HG03064 (cell line): ENCODE measurements around the gene COX7B2.

ENCODE experiments used
- ATAC-seq: cut with Tn5 transposase; IDR thresholded peaks from one replicate; pipeline ENCODE4 v1.9.1; 2021; ENCODE audit warnings: low read depth; ENCODE audit not compliant: unreplicated experiment

COX7B2 gene

DNA sequence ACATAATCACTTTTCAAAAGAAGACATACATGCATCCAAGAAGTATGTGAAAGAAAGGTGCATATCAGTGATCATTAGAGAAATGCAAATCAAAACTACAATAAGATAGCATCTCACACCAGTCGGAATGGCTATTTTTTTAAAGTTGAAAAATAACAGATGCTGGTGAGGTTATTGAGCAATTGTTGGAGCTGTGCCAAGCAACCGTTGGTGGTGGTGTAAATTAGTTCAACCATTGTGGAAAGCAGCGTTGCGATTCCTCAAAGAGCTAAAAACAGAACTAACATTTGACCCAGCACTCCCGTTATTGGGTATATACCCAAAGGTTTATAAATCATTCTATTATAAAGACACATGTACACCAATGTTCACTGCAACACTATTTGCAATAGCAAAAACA, 14.2 kb downstream of the COX7B2 start:
- no peak for ATAC-seq

GRCh38 chr4:46890056-46890455, 19.0 kb downstream of the COX7B2 start:
- no peak for ATAC-seq

DNA sequence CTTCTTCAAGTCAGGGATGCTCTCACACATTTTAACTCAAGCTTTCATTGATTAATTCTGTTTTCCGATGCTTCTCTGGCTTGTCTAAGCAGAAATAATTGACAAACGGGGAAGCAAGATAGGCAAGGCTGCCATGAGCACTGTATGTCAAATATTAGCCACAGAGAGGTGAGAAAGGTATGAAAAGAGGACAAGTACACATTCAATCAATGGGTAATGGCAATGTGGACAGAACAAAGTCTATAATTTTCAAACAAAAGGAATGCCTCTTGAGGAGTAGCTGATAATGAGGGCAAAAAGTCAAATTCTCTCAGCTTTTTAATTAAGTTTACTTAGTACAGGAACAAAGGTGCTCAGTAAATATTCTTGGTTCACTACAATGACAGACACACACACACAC, 19.6 kb downstream of the COX7B2 start:
- no peak for ATAC-seq

DNA sequence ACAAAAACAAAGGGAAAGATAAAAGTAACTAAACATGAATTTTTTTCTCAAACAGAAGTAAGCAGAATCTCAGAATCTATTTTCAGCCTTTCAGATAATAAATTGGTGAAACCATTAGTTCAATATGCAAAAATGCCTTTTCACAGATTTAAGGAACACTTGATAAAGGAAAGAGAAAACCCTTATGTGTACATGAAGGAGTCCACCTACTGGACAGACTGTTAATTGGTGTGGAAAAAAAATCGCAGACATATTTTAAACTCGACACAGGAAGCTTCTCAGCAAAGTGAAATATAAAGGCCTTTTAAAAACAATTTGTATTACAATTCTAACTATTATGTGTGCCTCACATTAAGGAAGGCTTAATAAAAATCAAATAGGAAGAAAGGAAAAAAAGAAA, 22.3 kb downstream of the COX7B2 start:
- ATAC-seq, result no peak

DNA sequence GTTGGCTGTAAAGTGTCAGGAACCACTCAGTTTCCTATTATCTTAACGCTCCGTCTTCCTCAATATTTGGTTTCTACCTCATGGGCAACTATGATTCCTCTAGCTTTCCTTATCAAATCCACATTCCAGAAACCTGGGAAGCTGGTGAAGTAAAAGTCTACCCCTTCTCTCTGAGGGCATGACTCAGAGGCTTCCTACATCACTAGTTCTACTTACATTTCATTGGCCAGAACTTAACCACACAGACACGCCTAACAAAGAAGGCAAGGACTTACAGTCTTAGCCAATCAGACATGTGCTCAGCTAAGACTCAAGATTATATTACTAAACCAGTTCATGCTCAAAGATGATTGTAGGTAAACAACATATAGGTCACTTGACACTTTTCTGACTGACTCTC, 30.4 kb downstream of the COX7B2 start:
- ATAC-seq, result no peak

GRCh38 chr4:46874811-46875210, 34.2 kb downstream of the COX7B2 start:
- ATAC-seq, result no peak

DNA sequence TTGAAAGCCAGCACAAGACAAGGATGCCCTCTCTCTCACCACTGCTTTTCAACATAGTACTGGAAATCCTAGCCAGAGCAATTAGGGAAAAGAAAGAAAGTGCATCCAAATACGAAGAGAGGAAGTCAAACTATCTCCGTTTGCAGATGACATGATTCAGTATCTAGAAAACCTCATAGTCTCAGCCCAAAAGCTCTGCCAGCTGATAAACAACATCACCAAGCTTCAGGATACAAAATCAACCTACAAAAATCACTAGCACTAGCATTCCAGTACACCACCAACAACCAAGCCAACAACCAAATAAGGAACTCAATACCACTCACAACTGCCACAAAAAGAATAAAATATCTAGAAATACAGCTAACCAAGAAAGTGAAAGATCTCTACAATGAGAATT, 38.6 kb downstream of the COX7B2 start:
- no peak for ATAC-seq

DNA sequence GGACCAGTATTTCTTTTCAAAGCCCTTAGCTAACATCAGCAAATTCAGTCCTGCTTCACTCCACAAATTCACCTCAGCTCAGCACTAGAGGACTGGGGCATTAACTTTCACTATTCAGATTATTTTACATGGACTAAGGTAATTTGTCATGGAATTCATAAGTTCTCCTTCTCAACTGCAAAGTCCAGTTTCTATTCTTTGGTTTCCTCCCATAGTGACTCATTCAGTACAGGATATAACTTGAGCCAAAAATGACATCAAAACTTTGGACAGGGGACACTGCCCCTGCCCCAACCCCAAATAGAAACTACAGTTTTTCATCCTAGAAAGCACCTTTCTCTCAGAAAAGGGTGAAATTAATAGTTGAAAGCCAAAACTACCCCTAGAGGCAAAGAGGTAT, 52.7 kb downstream of the COX7B2 start:
- no peak for ATAC-seq

- ATAC-seq, result no peak
These were observed 56.2 kb downstream of the COX7B2 start for GRCh38 chr4:46852800-46853199.

GRCh38 chr4:46850026-46850425, 59.0 kb downstream of the COX7B2 start:
- no peak for ATAC-seq

DNA sequence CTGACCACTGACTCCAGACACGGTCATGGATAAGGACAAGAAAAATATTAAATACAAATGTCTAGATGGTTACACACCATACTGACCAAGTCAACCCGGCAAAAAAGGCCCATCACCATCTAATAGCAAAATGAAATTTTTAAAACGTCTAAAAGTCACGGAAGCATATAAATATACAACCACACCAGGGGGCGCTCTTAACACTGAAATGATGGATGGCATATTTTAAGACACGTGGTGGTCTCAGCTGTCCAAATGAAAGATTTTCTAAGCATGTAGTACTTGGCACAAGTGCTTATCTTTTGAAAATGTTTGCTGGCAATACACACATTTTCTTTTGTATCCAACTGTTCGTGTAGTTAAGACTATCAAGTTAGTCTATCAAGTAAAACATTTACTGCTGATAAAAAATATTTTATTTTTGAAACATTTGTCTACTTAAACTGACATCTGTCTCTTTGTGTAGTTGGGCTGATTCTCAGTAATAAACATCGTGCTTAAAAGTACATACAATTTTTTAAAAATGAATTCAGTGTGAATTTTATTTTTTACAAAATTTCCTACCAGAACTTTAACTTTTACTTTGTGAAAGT, 64.6 kb downstream of the COX7B2 start:
- ATAC-seq, result no peak

- ATAC-seq, result no peak
These were observed 69.9 kb downstream of the COX7B2 start for GRCh38 chr4:46839128-46839527.

DNA sequence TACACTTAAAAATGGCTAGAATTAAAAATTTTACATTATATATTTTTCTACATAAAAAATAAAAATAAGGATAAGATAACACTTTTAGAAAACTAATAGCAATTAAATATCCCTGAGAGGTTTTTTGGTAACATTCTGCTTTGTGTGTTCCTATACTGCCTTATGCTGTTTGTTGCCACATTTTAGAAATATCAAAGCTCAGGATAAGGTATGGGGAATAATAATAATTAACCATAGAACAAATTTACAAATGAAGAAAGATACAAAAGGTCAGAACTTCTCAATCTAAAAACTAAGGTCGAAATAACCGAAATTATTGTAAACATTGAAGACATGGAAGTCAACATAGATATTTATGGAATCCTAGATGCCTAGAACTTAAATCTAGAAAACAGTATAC, 71.4 kb downstream of the COX7B2 start:
- no peak for ATAC-seq

GRCh38 chr4:46836584-46836983, 72.5 kb downstream of the COX7B2 start:
- no peak for ATAC-seq

GRCh38 chr4:46830971-46831454, 78.0 kb downstream of the COX7B2 start:
- ATAC-seq, result no peak

DNA sequence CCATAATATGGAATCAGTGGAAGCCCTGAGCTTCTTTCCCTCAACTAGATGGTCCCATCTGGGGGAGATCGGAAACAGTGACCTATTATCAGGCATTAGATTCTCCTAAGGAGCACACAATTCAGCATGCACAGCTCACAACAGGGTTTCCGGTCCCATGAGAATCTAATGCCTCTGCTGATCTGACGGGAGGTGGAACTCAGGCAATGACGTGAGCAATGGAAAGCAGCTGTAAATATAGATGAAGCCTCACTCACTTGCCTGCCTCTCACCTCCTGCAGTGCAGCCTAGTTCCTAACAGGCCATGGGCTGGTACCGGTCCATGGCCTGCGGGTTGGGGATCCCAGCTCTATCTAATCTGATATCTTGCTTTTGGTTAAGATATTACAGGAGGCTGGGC, 88.9 kb downstream of the COX7B2 start:
- no peak for ATAC-seq

DNA sequence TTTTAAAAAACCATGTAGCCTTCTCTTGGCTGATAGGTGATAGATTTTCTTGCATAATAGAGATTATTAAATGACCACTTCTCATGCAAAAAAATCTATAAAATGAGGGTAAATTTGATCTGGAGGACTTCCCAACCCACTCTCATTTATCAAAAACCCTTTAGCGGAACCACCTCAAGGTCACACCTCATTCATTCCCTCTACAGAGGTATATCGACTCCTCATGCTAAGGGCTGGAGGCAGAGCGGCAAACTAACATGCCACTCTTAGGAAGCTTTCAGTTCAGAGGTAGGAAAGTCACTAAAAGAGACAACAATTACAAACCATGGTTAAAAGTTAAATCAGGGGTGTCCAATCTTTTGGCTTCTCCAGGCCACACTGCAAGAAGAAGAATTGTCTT, 90.0 kb downstream of the COX7B2 start:
- ATAC-seq, result no peak

DNA sequence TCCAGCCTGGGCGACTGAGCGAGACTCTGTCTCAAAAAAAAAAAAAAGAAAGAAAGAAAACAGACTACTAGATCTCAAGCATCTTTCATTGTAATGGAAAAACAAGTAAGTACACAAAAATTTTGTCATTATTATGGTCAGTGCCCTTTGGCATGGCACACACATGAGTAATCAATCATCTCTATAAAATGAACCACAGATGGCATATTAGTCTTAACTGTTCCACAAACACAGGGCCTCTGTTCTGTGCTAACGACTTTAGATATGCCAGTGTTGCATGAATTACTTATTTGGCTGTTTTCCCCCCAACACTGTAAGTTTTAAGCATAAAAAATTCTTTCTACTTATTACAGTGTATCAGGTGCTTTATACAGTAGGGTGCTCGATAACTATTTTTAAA, 90.4 kb downstream of the COX7B2 start:
- no peak for ATAC-seq

DNA sequence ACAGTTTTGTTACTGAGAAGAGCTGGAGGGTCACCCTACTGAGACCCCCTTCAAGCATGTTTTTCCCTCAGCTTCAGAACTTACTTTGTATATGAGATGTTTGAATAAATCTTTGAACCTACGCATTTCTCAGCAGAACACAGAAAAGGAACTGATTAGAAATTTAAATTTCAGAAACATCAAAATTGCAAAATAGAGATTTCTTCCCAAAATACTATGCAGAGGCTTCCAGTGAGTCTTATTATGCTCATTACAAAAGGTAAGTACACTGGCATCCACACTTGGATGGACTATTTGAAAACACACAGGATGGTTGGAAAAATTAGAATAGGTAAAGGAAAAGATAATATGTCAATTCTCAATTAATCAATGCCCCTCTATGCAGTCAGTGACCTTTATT, 91.2 kb downstream of the COX7B2 start:
- no peak for ATAC-seq

DNA sequence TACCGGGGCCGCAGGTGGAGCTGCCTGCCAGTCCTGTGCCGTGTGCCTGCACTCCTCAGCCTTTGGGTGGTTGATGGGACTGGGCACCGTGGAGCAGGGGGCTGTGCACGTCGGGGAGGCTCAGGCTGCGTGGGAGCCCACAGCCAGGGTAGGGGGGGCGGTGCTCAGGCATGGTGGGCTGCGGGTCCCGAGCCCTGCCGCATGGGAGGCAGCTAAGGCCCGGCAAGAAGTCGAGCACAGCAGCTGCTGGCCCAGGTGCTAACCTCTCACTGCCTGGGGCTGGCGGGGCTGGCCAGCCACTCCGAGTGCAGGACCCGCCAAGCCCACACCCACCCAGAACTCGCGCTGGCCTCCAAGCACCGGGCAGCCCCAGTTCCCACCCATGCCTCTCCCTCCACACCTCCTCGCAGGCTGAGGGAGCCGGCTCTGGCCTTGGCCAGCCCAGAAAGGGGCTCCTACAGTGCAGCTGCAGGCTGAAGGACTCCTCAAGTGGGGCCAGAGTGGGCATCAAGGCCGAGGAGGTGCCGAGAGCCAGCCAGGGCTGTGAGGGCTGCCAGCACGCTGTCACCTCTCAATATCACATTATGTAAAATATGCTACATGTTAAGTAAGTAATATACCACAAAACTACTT, 104.1 kb downstream of the COX7B2 start:
- ATAC-seq, result no peak

GRCh38 chr4:46793036-46793435, 116.0 kb downstream of the COX7B2 start:
- no peak for ATAC-seq

- no peak for ATAC-seq
These were observed 127.5 kb downstream of the COX7B2 start for GRCh38 chr4:46781434-46782092.
